Superior temporal gyrus (tissue), 1 donor: ENCODE data around the gene SCRN2.

Experiments
- DNase-seq: peaks from one replicate; pipeline ENCODE4 v3.0.0-alpha.2; 2016; ENCODE audit errors: extremely low spot score

SCRN2 gene

GRCh38 chr17:47872019-47872650 lies 31.1 kb upstream of the SCRN2 start:
- no peak for DNase-seq

DNA sequence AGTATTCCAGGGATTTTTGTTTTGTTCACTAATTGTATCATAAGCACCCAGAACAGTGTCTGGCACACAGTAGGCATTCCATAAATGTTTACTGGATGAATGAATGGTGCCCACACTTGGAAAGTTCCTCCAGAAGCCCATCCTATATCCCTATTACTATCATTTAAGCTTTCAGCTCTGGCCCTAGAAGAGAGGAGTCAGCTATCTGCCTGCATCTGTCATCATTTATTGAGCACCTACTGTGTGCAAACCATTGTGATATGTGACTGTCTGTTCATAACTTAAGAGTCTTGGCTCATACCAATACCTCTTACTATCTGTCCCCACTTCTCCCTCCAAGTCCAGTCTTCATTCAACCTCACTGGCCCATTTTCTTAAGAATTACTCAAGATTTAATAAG lies 30.0 kb upstream of the SCRN2 start:
- no peak for DNase-seq

DNA sequence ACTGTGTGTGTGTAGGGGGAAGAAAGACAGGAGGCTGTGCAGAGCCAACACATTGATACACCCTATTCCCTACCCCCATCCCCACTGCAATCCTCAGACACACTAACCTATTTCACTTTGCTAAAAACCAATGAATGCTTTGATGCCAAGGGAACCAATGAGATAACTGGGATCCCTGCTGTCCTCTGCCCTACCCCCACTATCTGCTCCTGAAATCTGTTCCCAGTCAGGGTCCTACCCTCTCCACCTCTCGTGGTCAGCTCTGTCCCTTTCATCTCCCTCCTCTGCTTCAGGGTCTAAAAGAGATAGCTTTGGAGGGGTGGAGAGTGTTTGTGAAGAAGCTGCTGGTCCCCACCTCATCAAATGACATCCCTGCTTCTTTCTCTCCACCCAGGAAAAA lies 29.0 kb upstream of the SCRN2 start:
- DNase-seq: no peak

- no peak for DNase-seq
Observed at GRCh38 chr17:47869114-47869513, 28.0 kb upstream of the SCRN2 start.

GRCh38 chr17:47867813-47868533 lies 26.9 kb upstream of the SCRN2 start:
- no peak for DNase-seq

- no peak for DNase-seq
Observed at GRCh38 chr17:47866941-47867340, 25.9 kb upstream of the SCRN2 start.

DNA sequence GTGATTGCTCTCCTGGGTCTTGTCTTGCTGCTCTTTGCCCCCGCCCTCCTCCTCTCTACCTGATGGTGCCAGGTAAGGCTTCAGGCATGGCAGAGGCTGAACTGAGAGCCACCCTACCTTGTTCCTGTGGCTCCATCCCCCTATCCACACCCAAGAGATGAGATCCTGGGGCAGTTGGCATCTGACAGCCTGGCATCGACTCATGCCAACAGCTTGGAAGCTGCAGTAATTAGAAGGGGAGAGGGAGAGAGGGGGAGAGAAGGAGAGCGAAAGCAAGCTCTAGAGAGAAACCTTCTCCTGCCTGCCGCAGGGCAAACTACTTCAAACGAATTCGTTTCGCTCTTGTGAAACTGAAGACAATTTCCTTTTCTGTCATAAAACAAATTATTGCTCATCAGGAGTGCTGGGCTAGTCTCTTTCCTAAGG lies 23.7 kb upstream of the SCRN2 start:
- no peak for DNase-seq

GRCh38 chr17:47862621-47863440 lies 21.8 kb upstream of the SCRN2 start:
- DNase-seq: no peak

DNA sequence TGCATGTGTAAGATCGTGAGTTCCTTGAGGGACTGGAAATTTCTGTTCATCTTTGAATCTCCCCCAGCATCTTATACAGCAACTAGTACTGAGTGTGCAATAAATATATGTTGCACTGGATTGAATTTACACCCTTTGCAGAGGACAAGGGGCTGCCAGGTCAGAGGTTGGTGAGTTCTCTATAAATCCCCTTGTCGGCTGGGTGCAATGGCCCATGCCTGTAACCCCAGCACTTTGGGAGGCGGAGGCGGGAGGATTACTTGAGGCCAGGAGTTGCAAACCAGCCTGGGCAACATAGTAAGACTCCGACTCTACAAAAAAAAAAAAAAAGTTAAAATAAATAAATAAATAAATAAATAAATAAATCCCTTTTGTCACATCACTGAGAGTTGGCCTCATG lies 19.3 kb upstream of the SCRN2 start:
- no peak for DNase-seq

- no peak for DNase-seq
Observed at GRCh38 chr17:47857551-47858455, 16.7 kb upstream of the SCRN2 start.

GRCh38 chr17:47856830-47857229 lies 15.8 kb upstream of the SCRN2 start:
- no peak for DNase-seq

- no peak for DNase-seq
Observed at GRCh38 chr17:47855737-47856136, 14.7 kb upstream of the SCRN2 start.

- DNase-seq: no peak
Observed at GRCh38 chr17:47853616-47854015, 12.5 kb upstream of the SCRN2 start.

- DNase-seq: no peak
Observed at GRCh38 chr17:47852113-47852949, 11.3 kb upstream of the SCRN2 start.

GRCh38 chr17:47851764-47852112 lies 10.7 kb upstream of the SCRN2 start:
- no peak for DNase-seq

DNA sequence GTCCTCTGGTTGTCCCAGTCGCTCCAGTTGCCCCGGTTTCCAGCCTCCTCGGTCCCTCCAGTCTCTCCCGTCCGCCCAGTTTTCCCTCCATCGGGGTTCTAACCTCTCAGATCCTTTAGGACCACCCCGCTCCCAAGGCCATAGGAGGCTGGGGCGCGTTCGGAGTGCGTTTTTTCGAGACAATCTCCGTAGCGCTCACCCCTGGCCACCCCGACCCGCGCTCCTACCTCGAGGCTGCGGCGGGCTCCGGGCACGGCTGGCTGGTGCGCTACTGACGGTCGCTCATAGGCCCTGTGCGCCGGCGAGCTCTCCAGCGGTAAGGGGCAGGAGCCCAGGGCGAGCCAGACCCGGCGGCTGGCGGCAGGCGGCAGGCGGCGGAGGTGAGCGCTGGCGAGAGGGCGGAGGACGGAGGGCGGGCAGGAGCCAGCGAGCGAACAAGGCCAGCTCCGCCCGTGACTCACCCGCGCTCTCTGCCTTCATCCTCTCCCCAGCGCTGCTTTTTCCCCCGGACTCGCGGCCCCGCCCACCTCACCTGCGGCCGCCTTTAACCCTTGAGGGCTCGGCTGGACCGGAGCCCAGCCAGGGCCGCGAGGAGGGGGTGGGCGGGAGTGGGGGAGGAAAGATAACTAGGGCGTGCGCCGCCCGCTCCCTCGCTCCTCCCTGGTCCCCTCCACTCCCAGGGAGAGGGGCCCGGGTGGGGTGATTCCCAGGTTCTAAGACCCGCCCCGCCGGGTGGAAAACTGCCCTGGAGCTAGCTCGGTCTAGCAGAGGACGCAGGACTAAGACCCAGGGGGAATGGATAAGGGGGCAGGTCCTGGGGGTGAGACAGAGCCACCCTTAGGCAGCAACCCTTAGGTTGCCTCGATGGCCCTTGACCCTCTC lies 9.9 kb upstream of the SCRN2 start, which contains the start of gene SP6:
TSS of gene SP6 (minus strand) at position 472 of the 882 bp plus-strand sequence. CDS start 2,734 bp downstream, outside the sequence.
- no peak for DNase-seq

GRCh38 chr17:47850373-47850691 lies 9.3 kb upstream of the SCRN2 start:
- DNase-seq: no peak

DNA sequence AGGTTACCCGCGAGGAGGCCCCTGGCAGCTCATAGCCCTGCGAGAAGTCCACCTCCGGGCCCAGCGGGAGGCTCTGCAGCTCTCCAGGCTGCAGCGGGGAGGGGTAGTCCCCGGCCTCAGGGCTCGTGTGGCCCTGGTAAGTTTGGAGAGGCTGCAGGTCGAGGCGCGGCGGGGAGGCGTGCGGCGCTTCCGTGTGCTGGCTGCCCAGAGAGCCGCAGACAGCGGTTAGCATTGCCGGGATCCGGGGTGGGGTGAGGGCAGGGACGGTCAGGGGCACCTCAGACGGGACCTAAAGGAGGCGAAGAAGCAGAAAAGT lies 7.1 kb upstream of the SCRN2 start:
- no peak for DNase-seq

DNA sequence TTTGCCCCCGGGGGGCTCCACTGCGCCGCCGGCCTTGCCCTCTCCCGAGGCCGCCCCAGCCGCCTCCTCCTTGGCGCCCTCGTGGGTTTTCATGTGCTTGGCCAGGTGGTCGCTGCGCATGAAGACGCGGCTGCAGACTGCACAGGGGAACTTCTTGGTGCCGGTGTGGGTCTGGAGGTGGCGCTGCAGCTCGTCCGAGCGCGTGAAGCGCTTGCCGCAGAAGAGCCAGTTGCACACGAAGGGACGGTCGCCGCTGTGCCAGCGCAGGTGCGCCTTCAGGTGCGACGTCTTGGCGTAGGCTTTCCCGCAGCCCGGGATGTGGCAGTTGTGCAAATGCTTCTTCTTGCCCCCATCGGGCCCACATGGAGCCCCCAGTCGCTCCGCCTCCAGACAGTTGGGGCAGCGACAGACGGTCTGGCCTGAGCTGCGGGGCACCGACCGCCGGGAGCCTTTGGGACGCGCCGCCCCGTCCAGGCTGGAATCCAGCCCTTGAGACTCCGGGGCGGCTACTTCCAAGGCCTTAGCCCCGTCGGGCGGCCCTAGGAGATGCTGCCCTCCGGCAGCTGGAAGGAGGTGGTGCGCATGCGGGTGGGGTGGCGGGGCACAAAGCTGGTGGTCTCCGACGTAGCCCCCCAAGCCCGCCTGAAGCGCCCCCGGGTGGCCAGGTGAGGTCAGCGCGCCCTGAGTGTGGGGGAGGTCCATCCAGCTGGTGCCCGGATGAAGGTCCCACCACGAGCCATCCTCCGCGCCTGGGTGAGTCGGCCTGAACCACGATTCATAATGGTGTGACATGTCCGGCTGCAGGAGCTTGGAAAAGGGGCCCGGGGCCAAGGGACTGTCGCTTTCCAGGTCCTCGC lies 6.5 kb upstream of the SCRN2 start:
- no peak for DNase-seq
